Osteocyte (in vitro differentiated cells): ENCODE results near the gene ADAMTS2. TPM values are rescaled to one million over a fixed set of nuclear protein-coding genes. Genes with fewer than 3 reads are reported as not detected.
A peak's percentile ranks its signal among the peaks of the same experiment; 100 is the strongest.

Source experiments
- DNase-seq: peaks from one replicate; pipeline ENCODE4 v3.0.0; 2021; ENCODE audit warnings: mixed read lengths; ENCODE audit not compliant: unreplicated experiment; ENCODE audit errors: extremely low spot score
- H3K27ac Mint-ChIP-seq: one replicate; pipeline ENCODE4 v1.8.0; 2021; ENCODE audit warnings: mild to moderate bottlenecking, mixed read lengths; ENCODE audit not compliant: unreplicated experiment
- H3K27me3 Mint-ChIP-seq: one replicate; pipeline ENCODE4 v1.8.0; 2021; ENCODE audit warnings: mixed read lengths; ENCODE audit not compliant: unreplicated experiment
- H3K36me3 Mint-ChIP-seq: one replicate; pipeline ENCODE4 v1.8.0; 2021; ENCODE audit warnings: mixed read lengths; ENCODE audit not compliant: unreplicated experiment
- H3K4me1 Mint-ChIP-seq: one replicate; pipeline ENCODE4 v1.8.0; 2021; ENCODE audit warnings: mixed read lengths; ENCODE audit not compliant: unreplicated experiment
- H3K4me3 Mint-ChIP-seq: one replicate; pipeline ENCODE4 v1.8.0; 2021; ENCODE audit warnings: mild to moderate bottlenecking, moderate library complexity, mixed read lengths; ENCODE audit not compliant: unreplicated experiment
- H3K9me3 Mint-ChIP-seq: one replicate; pipeline ENCODE4 v1.8.0; 2021; ENCODE audit warnings: mixed read lengths; ENCODE audit not compliant: unreplicated experiment
- total RNA-seq: library from RNA; stranded (reverse); gene quantifications from 2 replicates; pipeline ENCODE4 v1.2.1, GENCODE V29; 2021
- TF ChIP-seq, protein P1 (sequence below): fragments of 200-600 bp; sonication (generic); IDR thresholded peaks from 2 replicates; pipeline ENCODE4 v1.5.0; 2021; ENCODE audit warnings: antibody characterized with exemption, mild to moderate bottlenecking, moderate library complexity

Gene ADAMTS2
- total RNA-seq, 1 donor from 2014 or later = 12.2 TPM

DNA sequence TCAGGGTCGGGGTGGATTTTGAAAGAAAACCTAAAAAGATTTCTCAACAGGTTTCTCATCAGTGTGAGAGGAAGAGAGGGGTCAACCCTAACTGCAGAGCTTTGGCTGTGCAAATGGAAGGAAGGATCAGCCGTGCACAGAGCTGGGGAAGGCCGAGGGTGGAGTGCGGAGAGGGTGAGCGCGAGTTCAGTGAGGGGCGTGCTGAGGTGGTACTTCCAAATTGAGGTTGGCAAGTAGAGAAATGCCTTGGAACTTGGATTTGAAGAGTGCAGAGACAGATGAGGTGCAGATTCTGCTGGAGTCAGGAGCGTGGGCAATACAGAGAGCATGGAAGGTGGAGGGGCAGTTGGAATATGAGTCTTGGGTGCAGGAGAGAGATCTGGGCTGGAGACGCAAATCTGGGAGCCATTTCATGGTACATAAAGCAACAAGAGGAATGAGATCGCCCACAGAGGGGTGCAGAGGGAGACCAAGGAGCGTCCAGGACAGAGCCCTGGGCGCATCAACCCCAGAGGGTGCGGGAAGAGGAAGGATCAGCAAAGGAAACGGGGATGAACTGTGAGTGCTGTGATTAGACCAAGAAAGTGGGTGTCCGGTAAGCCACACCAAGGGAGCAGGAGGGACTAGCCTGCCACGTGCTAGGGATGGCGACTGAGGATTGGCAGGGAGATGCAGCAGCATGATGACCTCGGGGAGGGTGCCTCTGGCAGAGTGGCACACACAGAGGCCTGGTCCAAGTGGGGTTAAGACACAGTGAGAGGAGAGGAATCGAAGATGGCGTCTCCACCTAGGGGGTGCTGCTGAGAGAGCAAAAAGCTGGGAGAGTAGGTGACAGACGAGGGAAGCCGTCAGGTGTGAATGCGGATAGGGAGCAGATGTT is 105.8 kb downstream of the ADAMTS2 start:
- Mint-ChIP-seq H3K27me3 (no peaks in the 10 kb centered on the region), H3K9me3 (peaks cover 41% of the 10 kb centered on the region), H3K4me3 (no peak overlapping the region), H3K4me1 (no peaks in the 10 kb centered on the region), H3K27ac (no peak overlapping the region), H3K36me3 (no peaks in the 10 kb centered on the region)
- TF ChIP-seq, protein P1, sequence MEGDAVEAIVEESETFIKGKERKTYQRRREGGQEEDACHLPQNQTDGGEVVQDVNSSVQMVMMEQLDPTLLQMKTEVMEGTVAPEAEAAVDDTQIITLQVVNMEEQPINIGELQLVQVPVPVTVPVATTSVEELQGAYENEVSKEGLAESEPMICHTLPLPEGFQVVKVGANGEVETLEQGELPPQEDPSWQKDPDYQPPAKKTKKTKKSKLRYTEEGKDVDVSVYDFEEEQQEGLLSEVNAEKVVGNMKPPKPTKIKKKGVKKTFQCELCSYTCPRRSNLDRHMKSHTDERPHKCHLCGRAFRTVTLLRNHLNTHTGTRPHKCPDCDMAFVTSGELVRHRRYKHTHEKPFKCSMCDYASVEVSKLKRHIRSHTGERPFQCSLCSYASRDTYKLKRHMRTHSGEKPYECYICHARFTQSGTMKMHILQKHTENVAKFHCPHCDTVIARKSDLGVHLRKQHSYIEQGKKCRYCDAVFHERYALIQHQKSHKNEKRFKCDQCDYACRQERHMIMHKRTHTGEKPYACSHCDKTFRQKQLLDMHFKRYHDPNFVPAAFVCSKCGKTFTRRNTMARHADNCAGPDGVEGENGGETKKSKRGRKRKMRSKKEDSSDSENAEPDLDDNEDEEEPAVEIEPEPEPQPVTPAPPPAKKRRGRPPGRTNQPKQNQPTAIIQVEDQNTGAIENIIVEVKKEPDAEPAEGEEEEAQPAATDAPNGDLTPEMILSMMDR = no peak
- peak; percentile 67 for DNase-seq

DNA sequence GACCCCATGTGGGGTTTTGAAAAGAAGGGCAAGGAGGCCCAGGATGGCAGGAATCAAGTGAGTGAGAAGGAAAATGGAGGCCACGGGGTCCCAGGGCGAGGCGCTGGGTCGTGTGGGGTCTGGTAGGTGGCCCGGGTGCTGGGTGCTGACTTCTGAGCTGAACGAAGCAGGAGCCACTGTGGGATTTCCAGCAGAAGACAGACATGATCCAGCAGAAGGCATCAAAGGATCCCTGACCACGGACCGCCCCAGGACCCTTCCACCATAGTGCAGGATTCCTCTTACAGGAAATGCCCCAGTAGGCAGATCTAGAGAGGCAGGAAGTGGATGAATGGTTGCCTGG is 106.7 kb downstream of the ADAMTS2 start:
- Mint-ChIP-seq H3K36me3 (no peaks in the 10 kb centered on the region), H3K27ac (no peak overlapping the region), H3K4me1 (no peaks in the 10 kb centered on the region), H3K9me3 (peaks cover 35% of the 10 kb centered on the region), H3K27me3 (no peaks in the 10 kb centered on the region), H3K4me3 (no peak overlapping the region)
- TF ChIP-seq, protein P1 = no peak
- DNase-seq = no peak

DNA sequence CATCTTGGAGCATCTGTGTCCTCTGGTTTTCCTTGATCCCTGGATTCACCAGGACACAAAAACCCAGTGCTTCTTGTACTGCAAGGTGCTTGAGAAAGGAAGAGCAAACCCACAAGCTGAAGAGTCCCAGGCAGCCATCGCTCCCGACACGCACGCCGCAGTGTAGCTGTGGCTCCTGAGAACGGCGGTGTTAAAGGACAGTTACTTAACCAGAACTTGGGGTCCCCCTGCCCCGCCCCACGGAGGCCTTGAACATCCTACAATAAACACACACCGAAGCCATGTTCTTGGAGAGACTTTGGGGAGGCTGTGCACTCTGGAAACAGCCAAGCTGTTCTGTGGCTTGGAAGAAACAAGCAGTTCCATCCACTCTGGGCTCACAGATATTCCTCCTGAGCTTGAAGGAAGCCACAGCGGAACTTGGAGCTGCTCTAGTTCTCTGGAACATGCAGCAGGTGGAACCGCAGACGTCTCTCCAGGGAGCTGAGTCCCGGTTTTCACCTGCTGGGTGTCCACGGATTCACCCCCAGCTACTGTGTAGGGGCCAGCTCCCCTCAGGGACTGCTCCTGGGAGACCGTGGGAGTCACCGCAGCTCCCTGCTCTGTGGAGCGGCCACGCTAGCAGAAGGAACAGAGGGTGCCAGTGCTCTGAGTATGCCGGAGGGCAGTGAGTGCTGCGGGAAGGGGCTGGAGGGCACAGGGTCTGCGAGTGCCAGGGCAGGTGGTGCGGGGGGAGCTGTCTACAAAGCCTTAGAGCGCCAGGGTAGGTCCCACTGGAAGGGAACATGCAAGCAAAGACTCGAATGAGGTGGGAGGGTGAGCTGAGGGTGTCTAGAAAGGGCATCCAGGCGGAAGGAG is 107.3 kb downstream of the ADAMTS2 start:
- no peak overlapping the region for H3K4me3 Mint-ChIP-seq
- no peaks in the 10 kb centered on the region for H3K36me3 Mint-ChIP-seq
- H3K27ac Mint-ChIP-seq = no peak overlapping the region
- H3K27me3 Mint-ChIP-seq = no peaks in the 10 kb centered on the region
- peaks cover 35% of the 10 kb centered on the region for H3K9me3 Mint-ChIP-seq
- H3K4me1 Mint-ChIP-seq = no peaks in the 10 kb centered on the region
- peak; percentile 71 for DNase-seq
- TF ChIP-seq, protein P1 = no peak

DNA sequence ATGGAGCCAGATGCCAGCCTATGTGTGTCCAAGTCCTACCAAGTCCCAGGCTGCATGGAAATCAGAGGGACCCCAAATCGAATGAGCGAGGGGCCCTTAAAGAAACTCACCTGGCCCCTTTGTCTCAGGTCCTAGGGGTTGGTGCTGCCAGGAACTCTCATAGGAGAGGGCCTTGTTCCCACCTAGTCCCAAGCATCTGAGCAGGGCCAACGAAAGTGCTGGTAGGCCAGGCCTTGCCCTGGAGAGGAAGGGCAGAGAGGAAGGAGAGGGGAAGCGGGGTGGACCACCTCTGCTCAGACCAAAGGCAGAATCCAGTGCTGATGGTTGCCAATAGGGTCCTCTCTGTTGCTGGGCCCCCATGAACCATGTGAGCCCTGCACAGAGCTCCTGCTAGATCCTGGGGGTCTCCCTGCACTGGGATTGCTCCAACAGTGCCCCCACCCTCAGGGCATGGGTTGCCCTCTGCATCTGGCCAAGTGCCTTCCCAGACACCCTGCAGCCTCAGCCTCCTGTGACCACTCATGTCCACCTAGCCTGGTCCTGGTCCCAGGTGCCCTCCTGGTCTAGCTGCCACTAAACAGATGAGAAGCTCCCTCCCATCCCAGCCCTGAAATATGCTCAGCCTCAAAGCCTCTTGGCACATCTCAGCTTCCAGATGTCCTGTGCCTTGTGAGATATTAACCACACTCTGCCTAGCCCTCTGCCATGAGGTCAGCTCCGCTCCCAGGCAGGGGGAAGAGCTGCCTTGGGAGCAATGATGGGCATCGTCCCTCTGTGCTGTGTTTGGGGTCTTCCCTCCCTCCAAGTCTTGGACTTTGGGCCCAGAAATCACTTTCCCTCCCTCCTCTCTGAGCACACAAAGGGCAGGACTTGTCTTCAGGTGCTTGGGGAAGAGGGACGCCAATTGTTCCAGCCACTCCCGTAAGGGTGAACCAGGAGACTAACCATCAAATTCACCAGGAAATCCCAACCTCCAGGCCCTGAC is 109.6 kb downstream of the ADAMTS2 start:
- peaks cover 37% of the 10 kb centered on the region for H3K9me3 Mint-ChIP-seq
- TF ChIP-seq, protein P1 = no peak
- no peaks in the 10 kb centered on the region for H3K27me3 Mint-ChIP-seq
- H3K4me3 Mint-ChIP-seq = no peak overlapping the region
- no peak overlapping the region for H3K27ac Mint-ChIP-seq
- H3K4me1 Mint-ChIP-seq = no peaks in the 10 kb centered on the region
- DNase-seq = peak; percentile 76
- no peaks in the 10 kb centered on the region for H3K36me3 Mint-ChIP-seq
